Measurements from ENCODE around the gene ZDHHC11. TPM values are rescaled to one million over a fixed set of nuclear protein-coding genes. Genes with fewer than 3 reads are reported as not detected.

Gene ZDHHC11
- total RNA-seq, result 10 to 100 TPM in 2 of 4 donors, 1 to 10 TPM in 2; 3.4 to 23.5 (median 7.1) TPM

GRCh38 chr5:850511-851006 lies at the start of gene ZDHHC11:
ZDHHC11 (minus strand) TSS chr5:850986; CDS start chr5:850602, 384 bp downstream.
- TF ChIP-seq CTCF (IDR thresholded peaks at IDR 0.05) (no peak), POLR2A (IDR thresholded peaks at IDR 0.05) (no peak)
- no peak within 1 kb of the TSS for H3K4me3 ChIP-seq (ENCODE audit: low read depth, poor library complexity, severe bottlenecking)
- intact Hi-C loops (cut with DNase I; ENCODE audit: low total_unique reads), result no loop called here
- DNase-seq (ENCODE audit: low spot score in 2 of 2), result peak in 1 of 2 donors; percentile 85
- WGBS, 2 donors, result 38 to 48% methylated on average over 21 of the region's 27 CpGs

- WGBS, 2 donors, result 78 to 91% methylated on average over 6 to 9 of the region's 9 CpGs
- H3K4me3 ChIP-seq (ENCODE audit: low read depth, poor library complexity, severe bottlenecking), result no peak overlapping the region
- DNase-seq (ENCODE audit: low spot score in 2 of 2), result no peak
- intact Hi-C loops (cut with DNase I; ENCODE audit: low total_unique reads), result no loop called here
- TF ChIP-seq CTCF (IDR thresholded peaks at IDR 0.05) (no peak), POLR2A (IDR thresholded peaks at IDR 0.05) (no peak)
Measured at GRCh38 chr5:893711-894110, 42.9 kb upstream of the ZDHHC11 start.

GRCh38 chr5:893137-893506 lies 42.3 kb upstream of the ZDHHC11 start:
- TF ChIP-seq CTCF (IDR thresholded peaks at IDR 0.05) (no peak), POLR2A (IDR thresholded peaks at IDR 0.05) (no peak)
- 1 to 2% methylated on average over 6 to 27 of the region's 31 CpGs for WGBS, 2 donors
- no peak overlapping the region for H3K4me3 ChIP-seq (ENCODE audit: low read depth, poor library complexity, severe bottlenecking)
- intact Hi-C loops (cut with DNase I; ENCODE audit: low total_unique reads), result no loop called here
- DNase-seq (ENCODE audit: low spot score in 2 of 2), result no peak

GRCh38 chr5:892394-893136 lies 41.8 kb upstream of the ZDHHC11 start, which contains the start of the genes BRD9 and TRIP13:
BRD9 (minus strand) TSS chr5:892801; CDS start chr5:892657, 144 bp downstream.
TRIP13 (plus strand) TSS chr5:892884; CDS start chr5:892999, 115 bp downstream.
- WGBS, 2 donors, result 0 to 1% methylated on average over 42 to 46 of the region's 91 CpGs
- intact Hi-C loops (cut with DNase I; ENCODE audit: low total_unique reads), result no loop called here
- peak; percentile 55 to 96 for DNase-seq (ENCODE audit: low spot score in 2 of 2)
- peak within 1 kb of the TSS; percentile 61 for H3K4me3 ChIP-seq (ENCODE audit: low read depth, poor library complexity, severe bottlenecking)
- no peak for TF ChIP-seq POLR2A (IDR thresholded peaks at IDR 0.05)

GRCh38 chr5:891837-892393 lies 41.1 kb upstream of the ZDHHC11 start:
- intact Hi-C loops (cut with DNase I; ENCODE audit: low total_unique reads), result no loop called here
- no peak for TF ChIP-seq CTCF (IDR thresholded peaks at IDR 0.05)
- no peak for TF ChIP-seq POLR2A (IDR thresholded peaks at IDR 0.05)

GRCh38 chr5:891117-891836 lies 40.5 kb upstream of the ZDHHC11 start:
- DNase-seq (ENCODE audit: low spot score in 2 of 2), result no peak
- intact Hi-C loops (cut with DNase I; ENCODE audit: low total_unique reads), result no loop called here
- peak overlapping the region; percentile 61 for H3K4me3 ChIP-seq (ENCODE audit: low read depth, poor library complexity, severe bottlenecking)
- 82 to 84% methylated on average over 34 of the region's 34 CpGs for WGBS, 2 donors
- no peak for TF ChIP-seq CTCF (IDR thresholded peaks at IDR 0.05)
- no peak for TF ChIP-seq POLR2A (IDR thresholded peaks at IDR 0.05)

More at GRCh38 chr5:891837-892393, 41.1 kb upstream of the ZDHHC11 start:
- DNase-seq (ENCODE audit: low spot score in 2 of 2), result no peak
- 10 to 12% methylated on average over 21 to 25 of the region's 25 CpGs for WGBS, 2 donors
- H3K4me3 ChIP-seq (ENCODE audit: low read depth, poor library complexity, severe bottlenecking), result peak overlapping the region; percentile 61
